ENCODE data around the gene PPP2R2B.

The PPP2R2B gene

DNA sequence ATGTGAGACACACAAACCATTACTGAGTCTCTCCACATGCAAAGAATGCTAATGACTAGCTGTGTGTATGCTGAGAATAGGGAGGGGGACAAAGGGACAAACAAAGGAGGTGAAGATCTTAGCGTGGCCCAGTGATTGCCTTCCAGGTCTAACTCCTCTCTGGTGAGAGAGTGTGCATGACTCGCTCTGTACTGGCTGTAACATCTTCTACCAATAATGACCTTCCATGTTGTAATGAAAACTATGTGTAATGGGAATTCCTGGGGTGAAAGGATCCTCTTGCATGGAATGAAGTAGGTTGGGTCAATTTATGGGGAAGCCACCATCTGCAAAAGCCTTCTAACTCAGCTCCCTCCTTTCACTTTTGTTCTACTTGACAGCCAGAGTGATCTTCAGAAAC, 338.1 kb downstream of the PPP2R2B start:
- H3K4me3 ChIP-seq (ENCODE audit: low read depth in 1 of 2, low read length in 1 of 2): no peak overlapping the region
- no peaks in the 10 kb centered on the region for H3K36me3 ChIP-seq
- H3K27ac ChIP-seq: no peak overlapping the region
- TF ChIP-seq, protein P1, sequence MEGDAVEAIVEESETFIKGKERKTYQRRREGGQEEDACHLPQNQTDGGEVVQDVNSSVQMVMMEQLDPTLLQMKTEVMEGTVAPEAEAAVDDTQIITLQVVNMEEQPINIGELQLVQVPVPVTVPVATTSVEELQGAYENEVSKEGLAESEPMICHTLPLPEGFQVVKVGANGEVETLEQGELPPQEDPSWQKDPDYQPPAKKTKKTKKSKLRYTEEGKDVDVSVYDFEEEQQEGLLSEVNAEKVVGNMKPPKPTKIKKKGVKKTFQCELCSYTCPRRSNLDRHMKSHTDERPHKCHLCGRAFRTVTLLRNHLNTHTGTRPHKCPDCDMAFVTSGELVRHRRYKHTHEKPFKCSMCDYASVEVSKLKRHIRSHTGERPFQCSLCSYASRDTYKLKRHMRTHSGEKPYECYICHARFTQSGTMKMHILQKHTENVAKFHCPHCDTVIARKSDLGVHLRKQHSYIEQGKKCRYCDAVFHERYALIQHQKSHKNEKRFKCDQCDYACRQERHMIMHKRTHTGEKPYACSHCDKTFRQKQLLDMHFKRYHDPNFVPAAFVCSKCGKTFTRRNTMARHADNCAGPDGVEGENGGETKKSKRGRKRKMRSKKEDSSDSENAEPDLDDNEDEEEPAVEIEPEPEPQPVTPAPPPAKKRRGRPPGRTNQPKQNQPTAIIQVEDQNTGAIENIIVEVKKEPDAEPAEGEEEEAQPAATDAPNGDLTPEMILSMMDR (IDR thresholded peaks at IDR 0.05): no peak
- no peaks in the 10 kb centered on the region for H3K4me1 ChIP-seq (ENCODE audit: control insufficient read depth in 1 of 2, insufficient read depth in 1 of 2, low read depth in 1 of 2, low read length in 1 of 2)
- peaks cover 1% of the 10 kb centered on the region for H3K27me3 ChIP-seq
- H3K9me3 ChIP-seq: no peaks in the 10 kb centered on the region

DNA sequence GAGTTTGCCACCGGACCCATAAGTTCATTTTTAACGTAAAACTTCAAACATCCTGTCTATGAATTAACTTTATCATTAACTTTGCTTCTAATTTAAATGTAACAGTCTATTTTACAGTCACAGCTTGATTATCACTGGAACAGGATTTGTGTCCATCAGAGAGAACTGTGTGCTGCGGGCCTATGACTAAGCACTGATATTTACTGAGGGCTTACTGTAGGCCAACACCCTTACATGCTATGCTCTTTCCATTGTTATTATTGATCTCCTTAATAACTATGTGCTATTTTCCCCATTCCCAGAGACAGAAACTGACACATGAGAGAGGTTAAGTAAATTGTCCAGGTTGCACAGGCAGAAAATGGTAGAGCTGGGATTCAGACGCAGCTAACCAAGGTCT, 338.6 kb downstream of the PPP2R2B start:
- Histone ChIP-seq H3K4me3 (ENCODE audit: low read depth in 1 of 2, low read length in 1 of 2) (no peak overlapping the region), H3K27ac (no peak overlapping the region), H3K9me3 (no peaks in the 10 kb centered on the region), H3K27me3 (no peaks in the 10 kb centered on the region), H3K36me3 (no peaks in the 10 kb centered on the region), H3K4me1 (ENCODE audit: control insufficient read depth in 1 of 2, insufficient read depth in 1 of 2, low read depth in 1 of 2, low read length in 1 of 2) (no peaks in the 10 kb centered on the region)
- TF ChIP-seq, protein P1 (IDR thresholded peaks at IDR 0.05): no peak

GRCh38 chr5:146538432-146538831, 340.1 kb downstream of the PPP2R2B start:
- Histone ChIP-seq H3K4me3 (ENCODE audit: low read depth in 1 of 2, low read length in 1 of 2) (no peak overlapping the region), H3K36me3 (no peaks in the 10 kb centered on the region), H3K9me3 (no peaks in the 10 kb centered on the region), H3K27me3 (no peaks in the 10 kb centered on the region), H3K4me1 (ENCODE audit: control insufficient read depth in 1 of 2, insufficient read depth in 1 of 2, low read depth in 1 of 2, low read length in 1 of 2) (no peaks in the 10 kb centered on the region), H3K27ac (no peak overlapping the region)
- TF ChIP-seq, protein P1 (IDR thresholded peaks at IDR 0.05): no peak

DNA sequence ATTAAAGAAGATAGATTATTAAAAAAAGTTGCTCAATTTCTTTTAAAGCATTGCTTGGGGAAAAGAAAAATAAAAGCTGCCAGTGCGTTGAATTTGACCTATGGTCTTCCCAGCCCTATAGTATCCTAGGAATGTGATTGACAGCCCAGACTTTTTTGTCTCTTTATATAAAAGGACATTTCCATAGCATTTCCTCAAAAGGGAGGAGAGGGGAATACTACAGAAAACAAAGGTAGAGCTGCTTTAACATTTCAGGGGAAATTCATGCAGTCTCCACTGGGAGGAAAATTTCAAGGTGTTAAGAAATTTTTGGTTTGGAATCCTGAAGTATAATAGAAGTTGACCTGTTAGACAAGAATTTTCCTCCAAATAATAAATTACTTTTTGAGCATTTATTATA, 344.7 kb downstream of the PPP2R2B start:
- no peaks in the 10 kb centered on the region for H3K4me1 ChIP-seq (ENCODE audit: control insufficient read depth in 1 of 2, insufficient read depth in 1 of 2, low read depth in 1 of 2, low read length in 1 of 2)
- no peak overlapping the region for H3K4me3 ChIP-seq (ENCODE audit: low read depth in 1 of 2, low read length in 1 of 2)
- H3K9me3 ChIP-seq: no peaks in the 10 kb centered on the region
- no peak overlapping the region for H3K27ac ChIP-seq
- TF ChIP-seq, protein P1 (IDR thresholded peaks at IDR 0.05): no peak
- H3K36me3 ChIP-seq: no peaks in the 10 kb centered on the region
- H3K27me3 ChIP-seq: no peaks in the 10 kb centered on the region

GRCh38 chr5:146533260-146533857, 345.2 kb downstream of the PPP2R2B start:
- Histone ChIP-seq H3K4me1 (ENCODE audit: control insufficient read depth in 1 of 2, insufficient read depth in 1 of 2, low read depth in 1 of 2, low read length in 1 of 2) (no peaks in the 10 kb centered on the region), H3K9me3 (no peaks in the 10 kb centered on the region), H3K4me3 (ENCODE audit: low read depth in 1 of 2, low read length in 1 of 2) (no peak overlapping the region), H3K27ac (no peak overlapping the region), H3K36me3 (no peaks in the 10 kb centered on the region), H3K27me3 (no peaks in the 10 kb centered on the region)
- TF ChIP-seq, protein P1 (IDR thresholded peaks at IDR 0.05): no peak

Measured in neutrophil (primary cell).